GM19463 (cell line): ENCODE measurements around the gene ANXA11.
"Not testable (repeated sequence)": the region's sequence is repeated elsewhere in the genome, so short reads cannot be mapped to it uniquely, and the experiment has no call there.

Experiments
- ATAC-seq: cut with Tn5 transposase; IDR thresholded peaks from one replicate; pipeline ENCODE4 v1.9.1; 2021; ENCODE audit warnings: mild to moderate bottlenecking, moderate library complexity; ENCODE audit not compliant: unreplicated experiment

The ANXA11 gene

GRCh38 chr10:80210259-80210658 is 4.9 kb upstream of the ANXA11 start:
- no peak for ATAC-seq

- ATAC-seq: no peak
Measured at GRCh38 chr10:80207768-80208370, 2.5 kb upstream of the ANXA11 start.

- no peak for ATAC-seq
Measured at GRCh38 chr10:80206277-80206655, 929 bp upstream of the ANXA11 start.

GRCh38 chr10:80204677-80205476 is 460 bp downstream of the ANXA11 start:
- peak; percentile 29 for ATAC-seq

GRCh38 chr10:80203835-80204676 is 1.3 kb downstream of the ANXA11 start:
- no peak for ATAC-seq

GRCh38 chr10:80202934-80203834 is 2.2 kb downstream of the ANXA11 start:
- ATAC-seq: peak; percentile 53

GRCh38 chr10:80202530-80202929 is 2.8 kb downstream of the ANXA11 start:
- ATAC-seq: not testable (repeated sequence)

- ATAC-seq: no peak
Measured at GRCh38 chr10:80201608-80202141, 3.7 kb downstream of the ANXA11 start.

GRCh38 chr10:80200687-80201086 is 4.7 kb downstream of the ANXA11 start:
- ATAC-seq: no peak

GRCh38 chr10:80200259-80200658 is 5.1 kb downstream of the ANXA11 start:
- no peak for ATAC-seq

GRCh38 chr10:80199828-80200227 is 5.5 kb downstream of the ANXA11 start:
- ATAC-seq: no peak

- no peak for ATAC-seq
Measured at GRCh38 chr10:80197972-80198916, 7.1 kb downstream of the ANXA11 start.

GRCh38 chr10:80196950-80197315 is 8.4 kb downstream of the ANXA11 start:
- peak; percentile 3 for ATAC-seq

- ATAC-seq: peak; percentile 76
Measured at GRCh38 chr10:80196270-80196949, 8.9 kb downstream of the ANXA11 start.

- ATAC-seq: no peak
Measured at GRCh38 chr10:80195046-80195574, 10.2 kb downstream of the ANXA11 start.

- no peak for ATAC-seq
Measured at GRCh38 chr10:80194373-80195045, 10.8 kb downstream of the ANXA11 start.

- ATAC-seq: no peak
Measured at GRCh38 chr10:80192553-80192952, 12.8 kb downstream of the ANXA11 start.
